CD4-positive, alpha-beta memory T cell (primary cell): Measurements from ENCODE around the gene NEK1. TPM values are rescaled to one million over a fixed set of nuclear protein-coding genes. Genes with fewer than 3 reads are reported as not detected.

ENCODE experiments used
- CTCF ChIA-PET: fragments of 350-600 bp; sonication (Branson Sonifier 250); formaldehyde crosslinking; loops from one replicate; lab custom pipeline; 2021; ENCODE audit warnings: inconsistent platforms; ENCODE audit not compliant: partially characterized antibody; lab: Charles Lee
- POLR2A ChIA-PET: fragments of 350-600 bp; sonication (Branson Sonifier 250); formaldehyde crosslinking; loops from one replicate; lab custom pipeline; 2021; ENCODE audit not compliant: partially characterized antibody; lab: Charles Lee
- DNase-seq, 5 donors: peaks; one replicate each; pipeline versions ENCODE4 v3.0.0 to v3.0.0-alpha.2; 2020 to 2022; ENCODE audit warnings: mixed read lengths in 1 of 5
- H3K27ac ChIP-seq: one replicate; pipeline ENCODE4 v1.7.0; 2013; ENCODE audit warnings: low read depth, low read length
- H3K27me3 ChIP-seq: 2 replicates; pipeline ENCODE4 v1.7.0; 2013; ENCODE audit warnings: mild to moderate bottlenecking, low read length, moderate library complexity; ENCODE audit not compliant: insufficient read depth
- H3K36me3 ChIP-seq: 2 replicates; pipeline ENCODE4 v1.7.0; 2013; ENCODE audit warnings: mild to moderate bottlenecking, low read length, moderate library complexity; ENCODE audit not compliant: insufficient read depth
- H3K4me1 ChIP-seq: 2 replicates; pipeline ENCODE4 v1.7.0; 2013; ENCODE audit warnings: mild to moderate bottlenecking, low read length, moderate library complexity; ENCODE audit not compliant: insufficient read depth
- H3K4me3 ChIP-seq, 2 donors: one replicate each; pipeline ENCODE4 v1.7.0; 2013; ENCODE audit warnings: low read length in 2 of 2, mild to moderate bottlenecking in 1 of 2
- H3K9me3 ChIP-seq, 2 donors: one replicate each; pipeline ENCODE4 v1.7.0; 2013; ENCODE audit warnings: low read length in 2 of 2, control low read depth in 1 of 2; ENCODE audit not compliant: control insufficient read depth in 1 of 2
- H3K27ac Mint-ChIP-seq, 7 donors: one replicate each; pipeline ENCODE4 v1.8.0; 2020 to 2021; ENCODE audit warnings: mixed read lengths in 7 of 7, mild to moderate bottlenecking in 6 of 7, inconsistent platforms in 3 of 7, moderate library complexity in 3 of 7
- H3K27me3 Mint-ChIP-seq, 2 donors: one replicate each; pipeline ENCODE4 v1.8.0; 2020 to 2021; ENCODE audit warnings: mixed read lengths in 2 of 2
- H3K36me3 Mint-ChIP-seq, 2 donors: one replicate each; pipeline ENCODE4 v1.8.0; 2020 to 2021; ENCODE audit warnings: mixed read lengths in 2 of 2, inconsistent platforms in 1 of 2, mild to moderate bottlenecking in 1 of 2
- H3K4me1 Mint-ChIP-seq, 4 donors: one replicate each; pipeline ENCODE4 v1.8.0; 2020 to 2021; ENCODE audit warnings: mixed read lengths in 4 of 4, mild to moderate bottlenecking in 1 of 4
- H3K4me3 Mint-ChIP-seq, 8 donors: one replicate each; pipeline ENCODE4 v1.8.0; 2020 to 2021; ENCODE audit warnings: mixed read lengths in 8 of 8, mild to moderate bottlenecking in 7 of 8, moderate library complexity in 6 of 8, inconsistent platforms in 3 of 8
- H3K9me3 Mint-ChIP-seq, 8 donors: one replicate each; pipeline ENCODE4 v1.8.0; 2020 to 2021; ENCODE audit warnings: mixed read lengths in 8 of 8, mild to moderate bottlenecking in 5 of 8, inconsistent platforms in 3 of 8, moderate library complexity in 1 of 8
- intact Hi-C: fragments of 100-400 bp; cut with micrococcal nuclease; formaldehyde crosslinking; loops from one replicate; pipeline ENCODE4 v1.15.1; 2023
- polyA plus RNA-seq, 2 donors: library from polyadenylated mRNA; unstranded; fragments of 300-500 nt; fragmentation: Illumina TruSeq; gene quantifications; one replicate each; pipeline ENCODE4 v1.2.3, GENCODE V29; 2021
- total RNA-seq, 2 experiments: library from RNA; stranded (reverse); gene quantifications; one replicate each; pipeline ENCODE4 v1.2.3, GENCODE V29; 2021

NEK1 gene
- total and polyA plus RNA-seq, 4 experiments from 2014 or later = 6.1 to 24.1 (median 13.9) TPM

GRCh38 chr4:169616846-169617245, 4.5 kb upstream of the NEK1 start:
- intact Hi-C loops = no loop called here
- H3K27me3 Mint-ChIP-seq = no peaks in the 10 kb centered on the region
- peaks cover 31 to 65% (median 44%) of the 10 kb centered on the region in 4 donors for H3K4me1 Mint-ChIP-seq
- Histone ChIP-seq H3K4me1 (peaks cover 33% of the 10 kb centered on the region), H3K36me3 (no peaks in the 10 kb centered on the region), H3K27ac (no peak overlapping the region), H3K9me3 (no peaks in the 10 kb centered on the region), H3K27me3 (no peaks in the 10 kb centered on the region), H3K4me3 (no peak overlapping the region)
- H3K27ac Mint-ChIP-seq = peak overlapping the region in 2 of 7 donors; percentile 70 to 94
- ChIA-PET CTCF (interaction anchor here (0.7 to 1.7 kb wide), 2 partner anchors 76 to 108 kb away, joined by 3 read pairs; no protein-coding TSS in a partner anchor), POLR2A (no interaction called here)
- H3K4me3 Mint-ChIP-seq = no peak overlapping the region
- peaks cover 0 to 18% of the 10 kb centered on the region in 2 donors for H3K36me3 Mint-ChIP-seq
- DNase-seq = no peak
- H3K9me3 Mint-ChIP-seq = peaks cover 0 to 3% (median 0%) of the 10 kb centered on the region in 8 donors

GRCh38 chr4:169615467-169616106, 3.2 kb upstream of the NEK1 start:
- Histone ChIP-seq H3K4me1 (peaks cover 39% of the 10 kb centered on the region), H3K36me3 (no peaks in the 10 kb centered on the region), H3K27ac (no peak overlapping the region), H3K9me3 (no peaks in the 10 kb centered on the region), H3K27me3 (no peaks in the 10 kb centered on the region), H3K4me3 (no peak overlapping the region)
- intact Hi-C loops = no loop called here
- Mint-ChIP-seq H3K27ac (peak overlapping the region in 3 of 7 donors; percentile 29 to 64 (median 38)), H3K36me3 (peaks cover 0 to 15% of the 10 kb centered on the region in 2 donors), H3K4me3 (no peak overlapping the region), H3K9me3 (peaks cover 0 to 3% (median 0%) of the 10 kb centered on the region in 8 donors), H3K27me3 (no peaks in the 10 kb centered on the region), H3K4me1 (peaks cover 34 to 66% (median 46%) of the 10 kb centered on the region in 4 donors)
- no peak for DNase-seq
- ChIA-PET CTCF (interaction anchor here (1.4 to 1.7 kb wide), 2 partner anchors 109 to 195 kb away, joined by 3 to 5 read pairs; no protein-coding TSS in a partner anchor), POLR2A (interaction anchor here (1.3 kb wide), 1 partner anchor 9 kb away, joined by 3 read pairs; no protein-coding TSS in a partner anchor)

GRCh38 chr4:169612871-169613859, 782 bp upstream of the NEK1 start:
- Mint-ChIP-seq H3K4me3 (peak overlapping the region; percentile 94 to 98 (median 96)), H3K9me3 (peaks cover 0 to 3% (median 0%) of the 10 kb centered on the region in 8 donors), H3K4me1 (peaks cover 23 to 45% (median 31%) of the 10 kb centered on the region in 4 donors), H3K36me3 (peaks cover 0 to 14% of the 10 kb centered on the region in 2 donors), H3K27me3 (no peaks in the 10 kb centered on the region), H3K27ac (peak overlapping the region; percentile 99 to 100 (median 99))
- intact Hi-C loops = loop anchor here (1.0 to 2.0 kb wide), 8 partner anchors 7 to 603 kb away; partner anchors contain the start of genes CBR4, CLCN3 and HPF1
- no peaks in the 10 kb centered on the region for H3K9me3 ChIP-seq
- peak overlapping the region; percentile 37 to 68 for H3K4me3 ChIP-seq
- no peaks in the 10 kb centered on the region for H3K27me3 ChIP-seq
- peak; percentile 66 to 76 (median 74) for DNase-seq
- ChIA-PET POLR2A (interaction anchor here (0.8 to 3.7 kb wide), 15 partner anchors 8 to 1295 kb away, joined by 3 to 29 read pairs (median 5); partner anchors contain the start of genes CBR4, CLCN3, DDX60 and HPF1), CTCF (interaction anchor here (0.6 to 2.9 kb wide), 44 partner anchors 9 to 599 kb away, joined by 3 to 34 read pairs (median 5); partner anchors contain the start of genes HPF1 and MFAP3L)
- H3K4me1 ChIP-seq = peaks cover 30% of the 10 kb centered on the region
- H3K36me3 ChIP-seq = no peaks in the 10 kb centered on the region
- peak overlapping the region; percentile 98 for H3K27ac ChIP-seq

GRCh38 chr4:169611157-169611556, 1.2 kb downstream of the NEK1 start:
- peaks cover 0 to 3% (median 0%) of the 10 kb centered on the region in 8 donors for H3K9me3 Mint-ChIP-seq
- Histone ChIP-seq H3K27me3 (no peaks in the 10 kb centered on the region), H3K4me1 (peaks cover 27% of the 10 kb centered on the region), H3K4me3 (no peak overlapping the region), H3K36me3 (no peaks in the 10 kb centered on the region), H3K9me3 (no peaks in the 10 kb centered on the region), H3K27ac (no peak overlapping the region)
- H3K4me3 Mint-ChIP-seq = peak overlapping the region; percentile 94 to 98 (median 96)
- DNase-seq = no peak
- no peaks in the 10 kb centered on the region for H3K27me3 Mint-ChIP-seq
- H3K4me1 Mint-ChIP-seq = peaks cover 28 to 44% (median 36%) of the 10 kb centered on the region in 4 donors
- intact Hi-C loops = no loop called here
- ChIA-PET POLR2A (interaction anchor here (1.4 to 3.7 kb wide), 2 partner anchors 10 to 14 kb away, joined by 4 to 29 read pairs; partner anchors contain the start of gene CLCN3), CTCF (interaction anchor here (0.7 to 2.9 kb wide), 6 partner anchors 8 to 601 kb away, joined by 3 to 19 read pairs (median 8); partner anchors contain the start of genes CBR4 and MFAP3L)
- H3K27ac Mint-ChIP-seq = peak overlapping the region; percentile 53 to 99 (median 82)
- H3K36me3 Mint-ChIP-seq = peaks cover 0 to 18% of the 10 kb centered on the region in 2 donors

GRCh38 chr4:169604903-169605331, 7.5 kb downstream of the NEK1 start:
- Mint-ChIP-seq H3K27me3 (no peaks in the 10 kb centered on the region), H3K27ac (no peak overlapping the region), H3K9me3 (no peaks in the 10 kb centered on the region), H3K36me3 (peaks cover 20 to 28% of the 10 kb centered on the region in 2 donors), H3K4me3 (no peak overlapping the region), H3K4me1 (peaks cover 13 to 26% (median 19%) of the 10 kb centered on the region in 4 donors)
- CTCF ChIA-PET = no interaction called here
- H3K27ac ChIP-seq = no peak overlapping the region
- no peaks in the 10 kb centered on the region for H3K9me3 ChIP-seq
- H3K27me3 ChIP-seq = no peaks in the 10 kb centered on the region
- POLR2A ChIA-PET = interaction anchor here (1.1 kb wide), 1 partner anchor 115 kb away, joined by 3 read pairs; no protein-coding TSS in a partner anchor
- peaks cover 5% of the 10 kb centered on the region for H3K4me1 ChIP-seq
- intact Hi-C loops = no loop called here
- no peak overlapping the region for H3K4me3 ChIP-seq
- no peak for DNase-seq
- peaks cover 4% of the 10 kb centered on the region for H3K36me3 ChIP-seq

GRCh38 chr4:169604131-169604900, 8.1 kb downstream of the NEK1 start:
- H3K36me3 Mint-ChIP-seq = peaks cover 21 to 30% of the 10 kb centered on the region in 2 donors
- H3K4me3 Mint-ChIP-seq = no peak overlapping the region
- peak in 1 of 5 donors; percentile 40 for DNase-seq
- H3K27me3 Mint-ChIP-seq = no peaks in the 10 kb centered on the region
- CTCF ChIA-PET = interaction anchor here (2.8 kb wide), 1 partner anchor 8 kb away, joined by 9 read pairs; the partner anchor contains the start of gene NEK1
- Histone ChIP-seq H3K27ac (no peak overlapping the region), H3K36me3 (peaks cover 4% of the 10 kb centered on the region), H3K4me3 (no peak overlapping the region), H3K27me3 (no peaks in the 10 kb centered on the region), H3K4me1 (peaks cover 5% of the 10 kb centered on the region), H3K9me3 (no peaks in the 10 kb centered on the region)
- intact Hi-C loops = no loop called here
- POLR2A ChIA-PET = no interaction called here
- peaks cover 13 to 26% (median 19%) of the 10 kb centered on the region in 4 donors for H3K4me1 Mint-ChIP-seq
- H3K9me3 Mint-ChIP-seq = no peaks in the 10 kb centered on the region
- peak overlapping the region in 1 of 7 donors; percentile 19 for H3K27ac Mint-ChIP-seq
